Measurements from ENCODE around the gene RAP1A. TPM values are rescaled to one million over a fixed set of nuclear protein-coding genes. Genes with fewer than 3 reads are reported as not detected.

Gene RAP1A
- total RNA-seq, 1 experiment from 2014 or later = 55.2 TPM

DNA sequence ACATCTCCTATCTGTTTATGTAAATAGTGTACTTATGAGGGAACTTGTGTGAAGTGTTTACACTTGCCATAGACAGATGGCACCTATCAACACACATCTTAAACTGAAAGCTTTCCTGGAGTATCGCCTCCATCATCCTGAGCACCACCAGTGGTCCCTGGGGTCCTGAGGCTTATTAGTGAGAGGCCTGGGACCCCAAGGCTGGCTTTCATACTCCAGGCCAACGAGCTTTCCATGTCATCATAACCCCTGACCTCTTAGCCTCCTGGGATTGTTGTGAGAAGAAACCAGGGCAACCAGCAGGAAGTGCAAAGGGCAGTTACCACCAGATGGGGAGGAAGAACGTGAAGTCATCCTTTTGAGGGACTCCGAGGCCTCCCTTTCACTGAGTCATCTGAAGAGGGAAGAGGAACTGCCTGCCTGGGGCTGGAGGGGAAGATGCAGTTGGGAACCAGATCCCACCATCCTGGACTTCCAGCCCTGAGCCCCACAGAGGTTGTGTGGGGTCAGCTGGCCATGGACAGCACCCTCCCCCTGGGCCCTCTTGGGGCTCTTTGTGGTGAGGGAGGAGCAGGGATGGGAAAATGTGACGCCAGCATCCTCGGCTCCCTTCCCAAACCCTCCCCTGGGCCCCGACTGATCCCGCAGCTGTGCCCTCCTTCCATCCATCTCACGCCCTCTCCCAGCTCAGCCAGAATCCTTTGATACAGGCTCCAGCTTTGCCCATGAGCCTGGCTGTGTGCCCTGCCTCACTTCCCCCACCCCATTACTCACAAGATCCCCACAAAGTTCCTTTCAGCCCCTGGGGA, 113.8 kb downstream of the RAP1A start:
- no peaks in the 10 kb centered on the region for H3K27me3 ChIP-seq (ENCODE audit: insufficient read depth, low read depth)
- CTCF ChIA-PET = no interaction called here
- H3F3A ChIP-seq (ENCODE audit: insufficient read depth, low read depth) = no peaks in the 10 kb centered on the region
- no TSS peak for BruUV-seq (replicated peaks)
- peaks cover 7% of the 10 kb centered on the region for H3K4me1 ChIP-seq (replicated peaks; ENCODE audit: insufficient read depth)
- POLR2A ChIA-PET (ENCODE audit: unreplicated experiment) = interaction anchor here (0.5 kb wide), 1 partner anchor 13 kb away, joined by 3 read pairs; no protein-coding TSS in a partner anchor
- no peak overlapping the region for H2AFZ ChIP-seq
- H3K9me3 ChIP-seq (ENCODE audit: insufficient read depth, low read depth) = no peaks in the 10 kb centered on the region
- intact Hi-C loops (cut with micrococcal nuclease; ENCODE audit: unreplicated experiment) = no loop called here
- no peak overlapping the region for H3K4me2 ChIP-seq
- H3K9me2 ChIP-seq (ENCODE audit: insufficient read depth) = no peaks in the 10 kb centered on the region
- no peaks in the 10 kb centered on the region for H3K79me2 ChIP-seq (ENCODE audit: low read depth)
- no peaks in the 10 kb centered on the region for H3K36me3 ChIP-seq (ENCODE audit: low read depth)
- DNase-seq = peak in 1 of 2 experiments; percentile 65
- TF ChIP-seq, protein P1, sequence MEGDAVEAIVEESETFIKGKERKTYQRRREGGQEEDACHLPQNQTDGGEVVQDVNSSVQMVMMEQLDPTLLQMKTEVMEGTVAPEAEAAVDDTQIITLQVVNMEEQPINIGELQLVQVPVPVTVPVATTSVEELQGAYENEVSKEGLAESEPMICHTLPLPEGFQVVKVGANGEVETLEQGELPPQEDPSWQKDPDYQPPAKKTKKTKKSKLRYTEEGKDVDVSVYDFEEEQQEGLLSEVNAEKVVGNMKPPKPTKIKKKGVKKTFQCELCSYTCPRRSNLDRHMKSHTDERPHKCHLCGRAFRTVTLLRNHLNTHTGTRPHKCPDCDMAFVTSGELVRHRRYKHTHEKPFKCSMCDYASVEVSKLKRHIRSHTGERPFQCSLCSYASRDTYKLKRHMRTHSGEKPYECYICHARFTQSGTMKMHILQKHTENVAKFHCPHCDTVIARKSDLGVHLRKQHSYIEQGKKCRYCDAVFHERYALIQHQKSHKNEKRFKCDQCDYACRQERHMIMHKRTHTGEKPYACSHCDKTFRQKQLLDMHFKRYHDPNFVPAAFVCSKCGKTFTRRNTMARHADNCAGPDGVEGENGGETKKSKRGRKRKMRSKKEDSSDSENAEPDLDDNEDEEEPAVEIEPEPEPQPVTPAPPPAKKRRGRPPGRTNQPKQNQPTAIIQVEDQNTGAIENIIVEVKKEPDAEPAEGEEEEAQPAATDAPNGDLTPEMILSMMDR (conservative IDR thresholded peaks at IDR 0.05) = no peak
- TF ChIP-seq EZH2 (IDR thresholded peaks at IDR 0.05; ENCODE audit: low read depth) = no peak
- H4K20me1 ChIP-seq (ENCODE audit: insufficient read depth) = 0 out of 2 replicates have a peak, but pooled peaks cover 3% of the 10 kb centered on the region
- no peak overlapping the region for H3K27ac ChIP-seq
- no peak overlapping the region for H3K4me3 ChIP-seq

DNA sequence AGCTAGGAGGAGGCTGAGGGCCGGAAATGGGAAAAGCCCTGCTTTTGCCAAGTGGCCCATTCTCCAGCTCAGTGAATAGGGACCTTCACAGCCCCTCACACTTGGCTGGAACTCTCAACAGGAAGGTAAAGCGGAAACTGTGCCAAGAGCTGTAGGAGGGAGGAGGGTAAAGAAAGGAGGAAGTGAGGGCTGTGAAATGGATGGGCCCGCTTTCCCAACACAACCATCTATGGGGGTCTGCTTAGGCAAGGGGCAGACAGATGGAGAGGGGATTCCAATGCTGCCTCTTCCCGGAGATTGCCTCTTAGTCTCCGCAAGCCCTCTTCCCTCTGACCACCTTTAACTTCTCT, 114.4 kb downstream of the RAP1A start:
- intact Hi-C loops (cut with micrococcal nuclease; ENCODE audit: unreplicated experiment) = no loop called here
- Histone ChIP-seq H4K20me1 (ENCODE audit: insufficient read depth) (0 out of 2 replicates have a peak, but pooled peaks cover 3% of the 10 kb centered on the region), H3K36me3 (ENCODE audit: low read depth) (no peaks in the 10 kb centered on the region), H3K9me3 (ENCODE audit: insufficient read depth, low read depth) (no peaks in the 10 kb centered on the region), H3F3A (ENCODE audit: insufficient read depth, low read depth) (no peaks in the 10 kb centered on the region), H2AFZ (no peak overlapping the region), H3K27ac (no peak overlapping the region), H3K9me2 (ENCODE audit: insufficient read depth) (no peaks in the 10 kb centered on the region), H3K4me1 (replicated peaks; ENCODE audit: insufficient read depth) (peaks cover 7% of the 10 kb centered on the region), H3K4me2 (no peak overlapping the region), H3K4me3 (no peak overlapping the region), H3K79me2 (ENCODE audit: low read depth) (no peaks in the 10 kb centered on the region), H3K27me3 (ENCODE audit: insufficient read depth, low read depth) (no peaks in the 10 kb centered on the region)
- ChIA-PET CTCF (no interaction called here), POLR2A (ENCODE audit: unreplicated experiment) (no interaction called here)
- TF ChIP-seq, protein P1 (conservative IDR thresholded peaks at IDR 0.05) = no peak
- TF ChIP-seq EZH2 (IDR thresholded peaks at IDR 0.05; ENCODE audit: low read depth) = no peak
- no peak for DNase-seq
- no TSS peak for BruUV-seq (replicated peaks)

DNA sequence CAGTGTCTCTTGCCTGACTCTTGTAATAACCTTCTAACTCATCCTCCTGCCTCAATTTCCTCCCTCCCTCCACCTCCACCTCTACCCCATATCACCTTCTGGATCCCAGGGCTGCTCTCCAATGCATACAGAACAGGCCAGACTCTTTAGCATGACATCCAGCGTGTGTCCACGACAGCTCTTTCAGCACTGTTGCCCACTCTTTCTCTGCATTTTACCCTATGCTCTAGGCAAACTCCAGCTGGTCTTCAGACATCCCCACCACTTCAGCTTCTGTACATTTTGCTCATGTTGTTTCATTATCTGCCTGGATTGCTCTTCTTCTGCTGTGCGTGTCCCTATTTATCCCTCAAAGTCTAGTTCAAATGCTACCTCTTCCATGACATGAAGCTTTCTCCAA, 114.8 kb downstream of the RAP1A start:
- Histone ChIP-seq H3K27ac (no peak overlapping the region), H3K4me3 (no peak overlapping the region), H3K4me1 (replicated peaks; ENCODE audit: insufficient read depth) (peaks cover 7% of the 10 kb centered on the region), H3K9me2 (ENCODE audit: insufficient read depth) (no peaks in the 10 kb centered on the region), H2AFZ (no peak overlapping the region), H3K4me2 (no peak overlapping the region), H3K36me3 (ENCODE audit: low read depth) (no peaks in the 10 kb centered on the region), H4K20me1 (ENCODE audit: insufficient read depth) (0 out of 2 replicates have a peak, but pooled peaks cover 3% of the 10 kb centered on the region), H3K79me2 (ENCODE audit: low read depth) (no peaks in the 10 kb centered on the region), H3K27me3 (ENCODE audit: insufficient read depth, low read depth) (no peaks in the 10 kb centered on the region), H3K9me3 (ENCODE audit: insufficient read depth, low read depth) (no peaks in the 10 kb centered on the region), H3F3A (ENCODE audit: insufficient read depth, low read depth) (no peaks in the 10 kb centered on the region)
- intact Hi-C loops (cut with micrococcal nuclease; ENCODE audit: unreplicated experiment) = no loop called here
- CTCF ChIA-PET = no interaction called here
- TF ChIP-seq, protein P1 (conservative IDR thresholded peaks at IDR 0.05) = no peak
- no peak for TF ChIP-seq EZH2 (IDR thresholded peaks at IDR 0.05; ENCODE audit: low read depth)
- no TSS peak for BruUV-seq (replicated peaks)
- DNase-seq = no peak
- POLR2A ChIA-PET (ENCODE audit: unreplicated experiment) = no interaction called here

Data from PC-9 (cell line).